Vagina (tissue), 2 donors: ENCODE results near the gene ADARB2. TPM values are rescaled to one million over a fixed set of nuclear protein-coding genes. Genes with fewer than 3 reads are reported as not detected.

Source experiments
- DNase-seq, 2 donors: peaks; one replicate each; pipeline ENCODE4 v3.0.0-alpha.2; 2017; ENCODE audit errors: extremely low spot score in 2 of 2
- H3K27ac ChIP-seq: fragments of 200-600 bp; sonication (generic); one replicate; pipeline ENCODE4 v1.5.1; 2019
- H3K27me3 ChIP-seq: fragments of 200-600 bp; sonication (generic); one replicate; pipeline ENCODE4 v1.5.1; 2019
- H3K36me3 ChIP-seq, 2 donors: fragments of 200-600 bp; sonication (generic); one replicate each; pipeline ENCODE4 v1.5.1; 2017 to 2019
- H3K4me1 ChIP-seq: fragments of 200-600 bp; sonication (generic); one replicate; pipeline ENCODE4 v1.5.1; 2019
- H3K4me3 ChIP-seq, 2 donors: fragments of 200-600 bp; sonication (generic); 1 replicate in 1 of 2; 2 replicates in 1 of 2; pipeline ENCODE4 v1.5.1; 2016 to 2019
- H3K9me3 ChIP-seq: fragments of 200-600 bp; sonication (generic); one replicate; pipeline ENCODE4 v1.5.1; 2019
- POLR2A ChIP-seq, 2 donors: fragments of 450-650 bp; IDR thresholded peaks; one replicate each; pipeline ENCODE4 v1.6.1; 2017; ENCODE audit warnings: antibody characterized with exemption in 2 of 2, mild to moderate bottlenecking in 2 of 2, moderate library complexity in 2 of 2
- POLR2AphosphoS5 ChIP-seq, 2 donors: sonication (generic); formaldehyde crosslinking; IDR thresholded peaks; one replicate each; pipeline ENCODE4 v1.9.0; 2017; ENCODE audit warnings: antibody characterized with exemption in 2 of 2, mild to moderate bottlenecking in 2 of 2, low read depth in 1 of 2; ENCODE audit not compliant: insufficient read depth in 1 of 2
- intact Hi-C: fragments of 100-400 bp; cut with DNase I; formaldehyde crosslinking; loops from one replicate; pipeline ENCODE4 v1.15.1; 2023
- total RNA-seq: library from RNA; depleted of rRNA; stranded (reverse); fragments of >200 nt; gene quantifications from one replicate; pipeline ENCODE4 v1.2.3, GENCODE V29; 2016
- TF ChIP-seq, protein P1 (sequence below), 3 experiments: fragments of 450-650 bp in 2 of 3; fragments of 200-600 bp in 1 of 3; sonication (generic) in 1 of 3; IDR thresholded peaks; one replicate each; pipeline ENCODE4 v1.5.1; 2017 to 2019; ENCODE audit warnings: antibody characterized with exemption in 3 of 3, mild to moderate bottlenecking in 2 of 3, moderate library complexity in 2 of 3

The ADARB2 gene
- total RNA-seq, 1 donor from 2014 or later = 3.4 TPM

DNA sequence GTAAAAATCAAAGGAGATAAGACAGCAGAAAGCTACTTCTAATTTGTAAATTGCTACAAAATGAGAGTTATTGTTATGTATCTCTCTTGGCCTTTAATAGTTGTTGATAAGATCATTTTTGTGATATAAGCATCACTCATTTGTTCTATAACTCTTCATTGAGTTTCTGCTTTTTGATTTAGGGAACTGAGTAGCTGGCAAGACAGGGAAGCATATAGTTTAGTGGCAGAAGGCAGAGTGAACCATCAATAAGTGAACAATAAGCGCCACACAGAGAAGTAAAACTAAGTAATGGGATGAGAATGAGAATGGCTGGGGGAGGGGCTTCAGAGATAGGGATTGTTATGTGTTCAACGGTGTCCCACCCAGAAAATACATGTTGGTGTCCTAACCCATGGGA, 245.4 kb downstream of the ADARB2 start:
- intact Hi-C loops = no loop called here
- DNase-seq = no peak
- Histone ChIP-seq H3K4me1 (no peaks in the 10 kb centered on the region), H3K36me3 (no peaks in the 10 kb centered on the region), H3K27ac (no peak overlapping the region), H3K27me3 (no peaks in the 10 kb centered on the region), H3K4me3 (no peak overlapping the region), H3K9me3 (no peaks in the 10 kb centered on the region)
- no peak for TF ChIP-seq POLR2AphosphoS5 (IDR thresholded peaks at IDR 0.05; ENCODE audit: insufficient read depth in 1 of 2, low read depth in 1 of 2)
- TF ChIP-seq POLR2A (IDR thresholded peaks at IDR 0.05) = no peak
- TF ChIP-seq, protein P1, sequence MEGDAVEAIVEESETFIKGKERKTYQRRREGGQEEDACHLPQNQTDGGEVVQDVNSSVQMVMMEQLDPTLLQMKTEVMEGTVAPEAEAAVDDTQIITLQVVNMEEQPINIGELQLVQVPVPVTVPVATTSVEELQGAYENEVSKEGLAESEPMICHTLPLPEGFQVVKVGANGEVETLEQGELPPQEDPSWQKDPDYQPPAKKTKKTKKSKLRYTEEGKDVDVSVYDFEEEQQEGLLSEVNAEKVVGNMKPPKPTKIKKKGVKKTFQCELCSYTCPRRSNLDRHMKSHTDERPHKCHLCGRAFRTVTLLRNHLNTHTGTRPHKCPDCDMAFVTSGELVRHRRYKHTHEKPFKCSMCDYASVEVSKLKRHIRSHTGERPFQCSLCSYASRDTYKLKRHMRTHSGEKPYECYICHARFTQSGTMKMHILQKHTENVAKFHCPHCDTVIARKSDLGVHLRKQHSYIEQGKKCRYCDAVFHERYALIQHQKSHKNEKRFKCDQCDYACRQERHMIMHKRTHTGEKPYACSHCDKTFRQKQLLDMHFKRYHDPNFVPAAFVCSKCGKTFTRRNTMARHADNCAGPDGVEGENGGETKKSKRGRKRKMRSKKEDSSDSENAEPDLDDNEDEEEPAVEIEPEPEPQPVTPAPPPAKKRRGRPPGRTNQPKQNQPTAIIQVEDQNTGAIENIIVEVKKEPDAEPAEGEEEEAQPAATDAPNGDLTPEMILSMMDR (IDR thresholded peaks at IDR 0.05) = no peak

DNA sequence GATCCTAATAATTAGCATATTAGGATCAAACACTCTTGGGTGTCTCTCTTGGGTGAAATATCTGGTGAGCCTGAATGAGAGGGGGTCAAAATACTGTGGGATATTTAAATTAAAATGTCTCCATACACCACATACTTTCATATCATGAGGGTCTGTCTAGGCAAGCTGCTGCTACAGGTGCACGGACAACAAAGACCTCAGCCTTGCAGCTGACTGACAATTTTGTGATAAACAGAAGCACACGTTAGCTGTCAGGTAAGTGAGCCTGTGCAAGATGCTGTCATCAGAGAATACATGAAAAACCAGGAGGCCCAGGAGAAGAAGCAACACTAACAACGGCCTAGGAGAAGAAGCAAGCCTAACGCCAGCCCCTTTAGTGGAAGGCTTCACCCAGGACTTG, 247.5 kb downstream of the ADARB2 start:
- Histone ChIP-seq H3K27me3 (no peaks in the 10 kb centered on the region), H3K9me3 (no peaks in the 10 kb centered on the region), H3K27ac (no peak overlapping the region), H3K4me3 (no peak overlapping the region), H3K4me1 (no peaks in the 10 kb centered on the region), H3K36me3 (no peaks in the 10 kb centered on the region)
- intact Hi-C loops = no loop called here
- no peak for DNase-seq
- no peak for TF ChIP-seq POLR2AphosphoS5 (IDR thresholded peaks at IDR 0.05; ENCODE audit: insufficient read depth in 1 of 2, low read depth in 1 of 2)
- TF ChIP-seq, protein P1 (IDR thresholded peaks at IDR 0.05) = no peak
- TF ChIP-seq POLR2A (IDR thresholded peaks at IDR 0.05) = no peak

DNA sequence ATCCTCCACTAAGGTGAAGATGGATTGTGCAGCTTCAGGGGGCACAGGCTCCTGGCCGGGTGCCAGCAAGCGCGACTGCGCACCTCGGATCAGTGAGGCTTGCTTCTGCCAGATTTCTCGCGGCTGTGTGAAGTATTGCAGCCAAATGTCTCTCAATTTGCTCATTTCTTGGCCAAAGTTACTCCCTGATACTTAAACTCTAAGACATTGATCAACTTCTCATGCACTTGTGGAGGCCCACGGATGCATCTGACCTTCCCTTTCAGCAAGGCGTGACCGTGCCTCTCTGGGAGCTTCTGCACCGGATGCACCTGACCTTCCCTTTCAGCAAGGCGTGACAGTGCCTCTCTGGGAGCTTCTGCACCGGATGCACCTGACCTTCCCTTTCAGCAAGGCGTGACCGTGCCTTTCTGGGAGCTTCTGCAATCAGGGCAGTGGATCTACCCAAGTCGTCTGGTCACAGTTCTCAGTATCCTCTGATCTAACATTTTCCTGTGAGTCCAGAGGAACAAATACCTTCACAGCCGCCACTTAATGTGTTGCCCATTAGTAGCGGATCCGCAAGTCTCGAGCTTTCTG, 248.3 kb downstream of the ADARB2 start:
- no peaks in the 10 kb centered on the region for H3K36me3 ChIP-seq
- H3K4me3 ChIP-seq = no peak overlapping the region
- H3K4me1 ChIP-seq = no peaks in the 10 kb centered on the region
- H3K27ac ChIP-seq = no peak overlapping the region
- TF ChIP-seq POLR2A (IDR thresholded peaks at IDR 0.05) (no peak), POLR2AphosphoS5 (IDR thresholded peaks at IDR 0.05; ENCODE audit: insufficient read depth in 1 of 2, low read depth in 1 of 2) (no peak)
- TF ChIP-seq, protein P1 (IDR thresholded peaks at IDR 0.05) = no peak
- intact Hi-C loops = no loop called here
- DNase-seq = no peak
- no peaks in the 10 kb centered on the region for H3K27me3 ChIP-seq
- H3K9me3 ChIP-seq = no peaks in the 10 kb centered on the region

DNA sequence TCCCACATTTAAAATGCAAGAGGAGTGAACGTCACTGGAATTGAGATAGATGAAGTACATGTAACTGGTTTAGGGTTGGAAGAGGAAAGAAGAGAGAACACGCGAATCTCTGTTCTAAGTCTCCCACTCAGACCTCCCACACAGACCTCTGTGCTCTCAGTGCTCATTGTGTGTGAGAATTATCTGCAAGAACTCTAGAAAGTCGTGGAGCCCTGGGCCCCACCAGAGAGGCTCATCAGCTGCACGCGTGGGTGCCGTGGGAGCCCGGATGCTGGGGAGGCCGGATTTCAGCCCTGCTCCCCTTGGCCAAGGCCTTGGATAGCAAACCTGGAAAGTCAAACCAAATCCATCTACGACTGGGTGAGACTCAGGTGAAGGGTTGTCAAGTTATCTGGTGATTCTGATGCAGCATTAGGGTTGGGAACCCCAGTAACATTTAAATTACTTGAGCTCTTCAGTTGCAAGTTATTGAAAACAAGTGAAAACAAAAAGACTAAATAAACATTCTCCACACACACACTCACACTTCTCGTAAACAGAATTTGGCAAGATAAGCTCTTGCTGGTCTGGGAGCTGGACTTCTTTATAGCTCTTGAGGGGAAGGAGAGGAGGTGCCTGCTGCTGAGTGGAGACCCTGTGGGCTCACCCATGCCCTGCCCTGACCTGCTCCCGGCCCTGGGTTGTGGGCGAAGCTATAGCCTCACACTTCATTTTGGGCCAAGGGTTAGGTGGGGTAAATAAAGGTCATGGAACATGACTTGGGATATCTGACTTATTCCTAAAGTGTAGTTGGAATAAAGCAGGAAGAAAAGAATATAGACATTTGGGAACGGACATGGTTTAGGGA, 250.3 kb downstream of the ADARB2 start:
- H3K9me3 ChIP-seq = no peaks in the 10 kb centered on the region
- no peaks in the 10 kb centered on the region for H3K36me3 ChIP-seq
- no peaks in the 10 kb centered on the region for H3K27me3 ChIP-seq
- TF ChIP-seq POLR2AphosphoS5 (IDR thresholded peaks at IDR 0.05; ENCODE audit: insufficient read depth in 1 of 2, low read depth in 1 of 2) (no peak), POLR2A (IDR thresholded peaks at IDR 0.05) (no peak)
- TF ChIP-seq, protein P1 (IDR thresholded peaks at IDR 0.05) = no peak
- H3K27ac ChIP-seq = no peak overlapping the region
- intact Hi-C loops = no loop called here
- H3K4me1 ChIP-seq = no peaks in the 10 kb centered on the region
- no peak overlapping the region for H3K4me3 ChIP-seq
- DNase-seq = no peak

DNA sequence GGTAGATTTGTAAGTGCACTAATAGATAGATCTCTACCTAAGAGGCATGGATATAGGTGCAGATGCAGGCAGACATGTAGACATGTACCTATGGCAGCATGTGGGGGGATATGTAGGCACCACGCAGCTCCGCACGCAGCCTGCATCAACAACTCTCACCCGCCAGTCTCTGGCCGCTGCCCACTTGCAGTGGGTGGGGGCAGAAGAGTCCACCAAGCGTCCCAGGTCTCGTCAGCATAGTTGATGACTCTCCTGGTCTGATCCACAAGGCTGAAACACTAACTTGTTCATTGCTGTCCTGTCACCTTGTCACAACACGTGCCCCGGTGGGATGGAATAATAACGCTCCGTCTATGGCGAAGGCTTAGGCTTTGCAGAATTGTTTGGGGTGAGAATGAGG, 252.0 kb downstream of the ADARB2 start:
- Histone ChIP-seq H3K4me1 (no peaks in the 10 kb centered on the region), H3K4me3 (no peak overlapping the region), H3K27ac (no peak overlapping the region), H3K27me3 (no peaks in the 10 kb centered on the region), H3K36me3 (no peaks in the 10 kb centered on the region), H3K9me3 (no peaks in the 10 kb centered on the region)
- intact Hi-C loops = no loop called here
- no peak for DNase-seq
- TF ChIP-seq, protein P1 (IDR thresholded peaks at IDR 0.05) = no peak
- TF ChIP-seq POLR2A (IDR thresholded peaks at IDR 0.05) (no peak), POLR2AphosphoS5 (IDR thresholded peaks at IDR 0.05; ENCODE audit: insufficient read depth in 1 of 2, low read depth in 1 of 2) (no peak)
